ENCODE measurements around the gene TMEM150C.

- TF ChIP-seq, protein P1, sequence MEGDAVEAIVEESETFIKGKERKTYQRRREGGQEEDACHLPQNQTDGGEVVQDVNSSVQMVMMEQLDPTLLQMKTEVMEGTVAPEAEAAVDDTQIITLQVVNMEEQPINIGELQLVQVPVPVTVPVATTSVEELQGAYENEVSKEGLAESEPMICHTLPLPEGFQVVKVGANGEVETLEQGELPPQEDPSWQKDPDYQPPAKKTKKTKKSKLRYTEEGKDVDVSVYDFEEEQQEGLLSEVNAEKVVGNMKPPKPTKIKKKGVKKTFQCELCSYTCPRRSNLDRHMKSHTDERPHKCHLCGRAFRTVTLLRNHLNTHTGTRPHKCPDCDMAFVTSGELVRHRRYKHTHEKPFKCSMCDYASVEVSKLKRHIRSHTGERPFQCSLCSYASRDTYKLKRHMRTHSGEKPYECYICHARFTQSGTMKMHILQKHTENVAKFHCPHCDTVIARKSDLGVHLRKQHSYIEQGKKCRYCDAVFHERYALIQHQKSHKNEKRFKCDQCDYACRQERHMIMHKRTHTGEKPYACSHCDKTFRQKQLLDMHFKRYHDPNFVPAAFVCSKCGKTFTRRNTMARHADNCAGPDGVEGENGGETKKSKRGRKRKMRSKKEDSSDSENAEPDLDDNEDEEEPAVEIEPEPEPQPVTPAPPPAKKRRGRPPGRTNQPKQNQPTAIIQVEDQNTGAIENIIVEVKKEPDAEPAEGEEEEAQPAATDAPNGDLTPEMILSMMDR (IDR thresholded peaks at IDR 0.05), result no peak
- no peak for TF ChIP-seq POLR2A (IDR thresholded peaks at IDR 0.05)
- TF ChIP-seq POLR2AphosphoS5 (IDR thresholded peaks at IDR 0.05), result no peak
These were observed 39.3 kb downstream of the TMEM150C start for GRCh38 chr4:82522472-82522871.

Measured in stomach (tissue), 4 donors.